Gastrocnemius medialis (tissue), 4 donors: Measurements from ENCODE around the gene WSB1.

Experiments used
- CTCF ChIP-seq, 5 experiments: fragments of 450-650 bp in 3 of 5; fragments of 200-600 bp in 2 of 5; sonication (generic) in 2 of 5; IDR thresholded peaks in 4 of 5; conservative IDR thresholded peaks in 1 of 5; 1 replicate in 4 of 5; 2 replicates in 1 of 5; pipeline ENCODE4 v1.5.1; 2016 to 2019; ENCODE audit warnings: antibody characterized with exemption in 5 of 5, mild to moderate bottlenecking in 3 of 5, moderate library complexity in 3 of 5
- POLR2A ChIP-seq, 2 donors: fragments of 450-650 bp; IDR thresholded peaks; one replicate each; pipeline ENCODE4 v1.6.1; 2017; ENCODE audit warnings: antibody characterized with exemption in 2 of 2, mild to moderate bottlenecking in 2 of 2, moderate library complexity in 2 of 2

- TF ChIP-seq CTCF (IDR thresholded peaks at IDR 0.05 in 4 of 5, conservative IDR thresholded peaks at IDR 0.05 in 1 of 5) (no peak), POLR2A (IDR thresholded peaks at IDR 0.05) (no peak)
Observed at GRCh38 chr17:27361695-27362094, 67.8 kb downstream of the WSB1 start.
